K562 (cell line): ENCODE results near the gene KCNAB1. TPM values are rescaled to one million over a fixed set of nuclear protein-coding genes. Genes with fewer than 3 reads are reported as not detected.
A peak's percentile ranks its signal among the peaks of the same experiment; 100 is the strongest.

ENCODE experiments used
- ARHGAP35 ChIP-seq: fragments of 450-650 bp; IDR thresholded peaks from 2 replicates; pipeline ENCODE4 v1.6.1; 2018; ENCODE audit not compliant: partially characterized antibody
- CCAR2 ChIP-seq: fragments of 200-400 bp; formaldehyde crosslinking; IDR thresholded peaks from 2 replicates; pipeline ENCODE4 v1.6.1; 2017; ENCODE audit warnings: mild to moderate bottlenecking, low read depth, low read length
- CHD1 ChIP-seq: fragments of 200-600 bp; sonication (generic); IDR thresholded peaks from one replicate; pipeline ENCODE4 v1.6.1; 2012; ENCODE audit warnings: mild to moderate bottlenecking, moderate library complexity, low read length, inconsistent platforms
- CREB3 ChIP-seq: fragments of 450-650 bp; conservative IDR thresholded peaks from 2 replicates; pipeline ENCODE4 v1.6.1; 2016; ENCODE audit warnings: missing genetic modification characterization, low read depth, mild to moderate bottlenecking, missing compliant biosample characterization, moderate library complexity
- CREB5 ChIP-seq: fragments of 250-450 bp; sonication (Bioruptor Pico); IDR thresholded peaks from 2 replicates; pipeline ENCODE4 v1.5.0; 2020; ENCODE audit warnings: mild to moderate bottlenecking
- CREBBP ChIP-seq: IDR thresholded peaks from one replicate; pipeline ENCODE4 v1.6.1; 2012; ENCODE audit warnings: low read depth, mild to moderate bottlenecking, control low read depth, inconsistent platforms, low read length
- HNRNPH1 ChIP-seq: fragments of 200-400 bp; formaldehyde crosslinking; optimal IDR thresholded peaks from 2 replicates; pipeline ENCODE3; 2017; ENCODE audit warnings: low read depth, mild to moderate bottlenecking, low read length, moderate library complexity
- HNRNPL ChIP-seq: fragments of 200-400 bp; formaldehyde crosslinking; IDR thresholded peaks from 2 replicates; pipeline ENCODE4 v1.6.1; 2017; ENCODE audit warnings: low read depth, mild to moderate bottlenecking, low read length
- MEF2A ChIP-seq: IDR thresholded peaks from 2 replicates; pipeline ENCODE4 v1.6.1; 2011; ENCODE audit warnings: low read depth, mild to moderate bottlenecking, low read length, moderate library complexity; ENCODE audit not compliant: control insufficient read depth
- SNRNP70 ChIP-seq: fragments of 200-400 bp; formaldehyde crosslinking; optimal IDR thresholded peaks from 2 replicates; pipeline ENCODE3; 2017; ENCODE audit warnings: low read depth, low read length
- SUPT5H ChIP-seq: fragments of 450-650 bp; IDR thresholded peaks from 2 replicates; pipeline ENCODE4 v1.6.1; 2016
- TFAM ChIP-seq: fragments of 250-450 bp; sonication (Bioruptor Pico); conservative IDR thresholded peaks from 2 replicates; pipeline ENCODE4 v1.5.0; 2021; ENCODE audit warnings: mild to moderate bottlenecking, moderate library complexity
- ZNF134 ChIP-seq: fragments of 250-450 bp; sonication (Bioruptor Pico); conservative IDR thresholded peaks from 2 replicates; pipeline ENCODE4 v1.4.0; 2020
- ZNF253 ChIP-seq: fragments of 250-450 bp; sonication (Bioruptor Pico); conservative IDR thresholded peaks from 2 replicates; pipeline ENCODE4 v1.6.1; 2021; ENCODE audit warnings: mild to moderate bottlenecking
- ZNF407 ChIP-seq: fragments of 450-650 bp; IDR thresholded peaks from 2 replicates; pipeline ENCODE4 v1.6.1; 2016; ENCODE audit warnings: low read depth
- polyA plus RNA-seq, 8 experiments: library from polyadenylated mRNA; depleted of rRNA in 4 of 8; stranded (reverse) in 5 of 8; unstranded in 3 of 8; fragments of >200 nt; fragmentation: Nextera tagmentation in 2 of 8; fragmentation: Illumina TruSeq in 1 of 8; extraction: Ambion mirVana in 2 of 8; extraction: Trizol in 1 of 8; gene quantifications; 2 replicates each; pipeline versions ENCODE4 v1.2.1 to v1.2.3, GENCODE V29; 2011 to 2014; ENCODE audit warnings: inconsistent platforms in 1 of 8, missing spikeins in 1 of 8
- total RNA-seq, 7 experiments: library from RNA; depleted of rRNA in 6 of 7; stranded (reverse); fragments of >200 nt in 6 of 7; fragmentation: Illumina TruSeq in 2 of 7; extraction: Trizol in 2 of 7; gene quantifications; 2 replicates each; pipeline versions ENCODE4 v1.2.1 to v1.2.3, GENCODE V29; 2011 to 2021; ENCODE audit warnings: low replicate concordance in 1 of 7

KCNAB1 gene
- total and polyA plus RNA-seq, 9 of the 15 experiments (the other 6 are each of a cell fraction or from before 2014, with no cell fraction given) = 0.14 to 1.2 (median 0.51) TPM

GRCh38 chr3:156554842-156555687 lies 434.7 kb downstream of the KCNAB1 start, which contains the start of gene SSR3 (continued):
- TF ChIP-seq SUPT5H (peak; percentile 94), ZNF134 (CRISPR knock-in tag) (no peak), ARHGAP35 (no peak), SNRNP70 (no peak), CHD1 (peak; percentile 82), ZNF407 (peak; percentile 71), CREB5 (CRISPR knock-in tag) (no peak), CCAR2 (no peak), CREB3 (tag) (0 out of 2 replicates have a peak, but pooled peaks have one; percentile 43), HNRNPL (no peak), TFAM (CRISPR knock-in tag) (no peak), MEF2A (no peak), HNRNPH1 (no peak), ZNF253 (CRISPR knock-in tag) (no peak), CREBBP (no peak)
